HL-60 (cell line): ENCODE measurements around the gene PRRT2.

Experiments
- CTCF ChIP-seq: IDR thresholded peaks from one replicate; pipeline ENCODE4 v1.5.1; 2011; ENCODE audit warnings: low read length, control low read depth, inconsistent platforms; ENCODE audit not compliant: insufficient read depth
- GABPA ChIP-seq: IDR thresholded peaks from 2 replicates; pipeline ENCODE4 v1.6.1; 2012; ENCODE audit warnings: low read depth
- POLR2AphosphoS5 ChIP-seq: IDR thresholded peaks from 2 replicates; pipeline ENCODE4 v1.6.1; 2012; ENCODE audit warnings: low read depth
- REST ChIP-seq: IDR thresholded peaks from 2 replicates; pipeline ENCODE4 v1.6.1; 2012; ENCODE audit warnings: low read depth; ENCODE audit not compliant: insufficient replicate concordance
- SPI1 ChIP-seq: IDR thresholded peaks from 2 replicates; pipeline ENCODE4 v1.6.1; 2012; ENCODE audit warnings: low read depth, mild to moderate bottlenecking, borderline replicate concordance

GRCh38 chr16:29813644-29814562, 1.9 kb downstream of the PRRT2 start:
- TF ChIP-seq GABPA, result no peak
- no peak for TF ChIP-seq CTCF
- no peak for TF ChIP-seq POLR2AphosphoS5
- TF ChIP-seq SPI1, result no peak
- no peak for TF ChIP-seq REST
